Choroid plexus epithelial cell (primary cell): ENCODE data around the gene RERE.

Experiments used
- DNase-seq: peaks from one replicate; pipeline ENCODE4 v3.0.0-alpha.2; 2010; ENCODE audit warnings: low read depth
- H3K4me3 ChIP-seq: 2 replicates; pipeline ENCODE4 v1.5.1; 2011; ENCODE audit warnings: low read depth, mild to moderate bottlenecking, control low read depth, low read length, moderate library complexity
- CTCF ChIP-seq: conservative IDR thresholded peaks from 2 replicates; pipeline ENCODE4 v1.5.1; 2011; ENCODE audit warnings: low read depth, mild to moderate bottlenecking, control low read depth, inconsistent platforms, low read length, moderate library complexity

Gene RERE

DNA sequence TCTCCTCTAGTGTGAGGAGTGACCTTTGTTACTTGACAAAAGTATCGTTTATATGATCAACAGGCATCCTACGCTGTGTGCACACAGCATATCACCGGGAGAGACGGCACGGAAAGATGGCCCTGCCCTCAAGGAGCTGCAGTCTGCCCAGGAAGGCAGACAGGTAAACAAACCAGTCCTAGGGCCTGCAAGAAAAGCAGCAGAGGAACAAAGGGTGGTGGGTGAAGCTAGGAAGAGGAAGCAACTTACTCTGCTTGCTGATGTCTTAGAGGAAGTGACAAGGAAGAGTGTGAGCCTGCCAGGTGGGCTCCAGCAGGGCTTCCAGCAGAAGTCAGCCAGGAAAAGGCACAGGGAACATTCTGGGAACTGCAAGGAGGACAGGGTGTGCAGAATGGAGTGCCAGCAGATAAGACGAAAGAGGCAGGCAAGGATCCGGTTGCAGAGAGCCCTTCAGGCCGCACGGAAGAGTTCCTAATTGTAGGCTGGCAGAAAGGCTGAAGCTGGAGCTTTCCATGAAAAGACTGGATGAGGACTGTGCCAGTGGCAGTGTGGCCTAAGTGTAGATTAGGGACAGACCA is 392.8 kb downstream of the RERE start:
- peak overlapping the region; percentile 72 for H3K4me3 ChIP-seq
- TF ChIP-seq CTCF, result no peak
- DNase-seq, result peak; percentile 52

GRCh38 chr1:8423692-8424538 is 393.5 kb downstream of the RERE start:
- H3K4me3 ChIP-seq, result peak overlapping the region; percentile 72
- TF ChIP-seq CTCF, result no peak
- DNase-seq, result peak; percentile 73

DNA sequence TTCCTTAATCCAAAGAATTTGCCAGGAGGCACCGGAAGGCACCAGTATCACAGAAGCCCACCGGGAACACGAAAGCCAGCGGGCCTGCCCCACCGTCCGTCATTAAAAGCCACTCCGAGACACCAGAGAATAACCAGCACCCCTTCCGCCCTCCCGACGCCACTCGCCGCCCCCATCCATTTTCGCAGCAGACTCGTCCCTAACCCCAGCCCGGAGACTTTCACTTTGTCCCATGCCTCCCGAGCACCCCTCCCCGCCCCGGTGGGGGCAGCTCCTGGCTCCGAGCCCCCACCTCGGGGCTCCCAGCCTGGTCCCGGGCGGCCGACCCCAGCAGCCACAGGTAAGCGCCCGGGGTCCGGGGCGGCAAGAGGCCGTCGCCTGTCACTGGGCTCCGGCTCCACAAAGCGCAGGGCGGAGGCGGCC is 394.2 kb downstream of the RERE start:
- peak; percentile 16 for DNase-seq
- TF ChIP-seq CTCF, result no peak
- peak overlapping the region; percentile 72 for H3K4me3 ChIP-seq

- peak overlapping the region; percentile 72 for H3K4me3 ChIP-seq
- peak; percentile 46 for DNase-seq
- no peak for TF ChIP-seq CTCF
These were observed 394.8 kb downstream of the RERE start for GRCh38 chr1:8422510-8423268.

DNA sequence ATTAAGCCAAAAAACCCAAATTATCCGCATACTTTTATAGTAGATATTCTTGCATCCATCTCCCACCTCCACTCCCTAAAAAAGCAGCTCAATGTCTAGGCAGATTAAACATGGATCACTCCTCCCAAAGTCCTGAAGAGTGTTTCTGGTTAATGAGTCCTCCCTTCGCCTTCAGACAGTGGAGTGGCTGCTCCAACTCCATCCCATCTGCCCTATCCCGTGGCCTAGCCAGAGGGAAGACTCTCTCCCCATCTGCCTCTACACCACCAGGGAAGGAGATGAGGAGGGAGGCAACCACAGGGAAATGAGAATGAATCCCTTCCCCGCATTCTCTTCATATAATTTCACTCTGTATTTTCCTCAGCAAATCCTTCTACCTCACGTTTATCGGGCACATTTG is 395.7 kb downstream of the RERE start:
- TF ChIP-seq CTCF, result no peak
- peak overlapping the region; percentile 72 for H3K4me3 ChIP-seq
- peak; percentile 36 for DNase-seq

DNA sequence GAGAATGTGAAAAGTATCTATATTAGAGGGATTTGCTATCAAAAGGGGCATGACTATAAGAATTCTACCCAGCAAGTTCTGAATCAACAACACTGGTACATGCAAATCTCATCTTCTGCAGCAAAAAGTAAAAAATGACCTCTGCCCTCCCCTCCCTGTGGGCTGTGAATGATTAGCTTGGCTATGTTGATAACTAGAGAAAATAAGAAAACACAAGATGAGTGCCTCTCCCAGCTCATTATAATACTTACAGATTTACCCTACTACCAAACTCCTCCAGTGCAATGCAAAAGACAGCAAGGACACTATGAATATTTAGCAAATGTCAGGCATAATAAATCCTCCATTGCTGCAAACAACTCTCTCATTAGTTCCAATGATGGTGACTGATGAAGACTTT is 397.1 kb downstream of the RERE start:
- DNase-seq, result no peak
- H3K4me3 ChIP-seq, result peak overlapping the region; percentile 72
- no peak for TF ChIP-seq CTCF
